HEK293 (cell line): ENCODE measurements around the gene KCTD2.

Experiments
- IKZF3 ChIP-seq: fragments of 450-650 bp; IDR thresholded peaks from 2 replicates; pipeline ENCODE4 v1.5.0; 2018; ENCODE audit warnings: missing biosample characterization, mild to moderate bottlenecking, missing genetic modification characterization, moderate library complexity
- RBAK ChIP-seq: fragments of 450-650 bp; formaldehyde crosslinking; IDR thresholded peaks from 2 replicates; pipeline ENCODE4 v1.5.1; 2016; ENCODE audit warnings: missing biosample characterization, missing genetic modification characterization
- TCF7L2 ChIP-seq: IDR thresholded peaks from 2 replicates; pipeline ENCODE4 v1.6.1; 2011; ENCODE audit warnings: low read depth, mild to moderate bottlenecking, inconsistent platforms, low read length, moderate library complexity, borderline replicate concordance
- ZBTB20 ChIP-seq: fragments of 450-650 bp; formaldehyde crosslinking; IDR thresholded peaks from 2 replicates; pipeline ENCODE4 v1.5.1; 2016; ENCODE audit warnings: missing biosample characterization, missing genetic modification characterization
- ZFP3 ChIP-seq: fragments of 450-650 bp; formaldehyde crosslinking; IDR thresholded peaks from 2 replicates; pipeline ENCODE4 v1.5.1; 2016; ENCODE audit warnings: low read depth, missing biosample characterization, missing genetic modification characterization
- ZNF114 ChIP-seq: fragments of 450-650 bp; formaldehyde crosslinking; IDR thresholded peaks from 2 replicates; pipeline ENCODE4 v1.5.0; 2017; ENCODE audit warnings: missing biosample characterization, missing genetic modification characterization
- ZNF138 ChIP-seq: fragments of 450-650 bp; formaldehyde crosslinking; IDR thresholded peaks from 2 replicates; pipeline ENCODE4 v1.5.1; 2016; ENCODE audit warnings: missing biosample characterization, missing genetic modification characterization, borderline replicate concordance
- ZNF140 ChIP-seq: fragments of 450-650 bp; formaldehyde crosslinking; IDR thresholded peaks from 2 replicates; pipeline ENCODE4 v1.5.1; 2016; ENCODE audit warnings: missing biosample characterization, missing genetic modification characterization
- ZNF311 ChIP-seq: fragments of 450-650 bp; formaldehyde crosslinking; IDR thresholded peaks from 2 replicates; pipeline ENCODE4 v1.5.1; 2017; ENCODE audit warnings: missing biosample characterization, missing genetic modification characterization, borderline replicate concordance
- ZNF350 ChIP-seq: fragments of 450-650 bp; formaldehyde crosslinking; IDR thresholded peaks from 2 replicates; pipeline ENCODE4 v1.5.0; 2017; ENCODE audit warnings: missing biosample characterization, mild to moderate bottlenecking, missing genetic modification characterization
- ZNF777 ChIP-seq: fragments of 450-650 bp; formaldehyde crosslinking; IDR thresholded peaks from 2 replicates; pipeline ENCODE4 v1.5.1; 2017; ENCODE audit warnings: missing biosample characterization, missing genetic modification characterization, borderline replicate concordance
- TF ChIP-seq, protein P1 (sequence below): fragments of 450-650 bp; formaldehyde crosslinking; IDR thresholded peaks from 2 replicates; pipeline ENCODE4 v1.5.1; 2016; ENCODE audit warnings: missing biosample characterization, missing genetic modification characterization
- TF ChIP-seq, protein P2 (sequence below): fragments of 450-650 bp; formaldehyde crosslinking; IDR thresholded peaks from 2 replicates; pipeline ENCODE4 v1.5.1; 2016; ENCODE audit warnings: missing biosample characterization, missing genetic modification characterization
- TF ChIP-seq, protein P3 (sequence below): fragments of 450-650 bp; IDR thresholded peaks from 2 replicates; pipeline ENCODE4 v1.5.1; 2018; ENCODE audit warnings: missing biosample characterization, mild to moderate bottlenecking, missing genetic modification characterization

DNA sequence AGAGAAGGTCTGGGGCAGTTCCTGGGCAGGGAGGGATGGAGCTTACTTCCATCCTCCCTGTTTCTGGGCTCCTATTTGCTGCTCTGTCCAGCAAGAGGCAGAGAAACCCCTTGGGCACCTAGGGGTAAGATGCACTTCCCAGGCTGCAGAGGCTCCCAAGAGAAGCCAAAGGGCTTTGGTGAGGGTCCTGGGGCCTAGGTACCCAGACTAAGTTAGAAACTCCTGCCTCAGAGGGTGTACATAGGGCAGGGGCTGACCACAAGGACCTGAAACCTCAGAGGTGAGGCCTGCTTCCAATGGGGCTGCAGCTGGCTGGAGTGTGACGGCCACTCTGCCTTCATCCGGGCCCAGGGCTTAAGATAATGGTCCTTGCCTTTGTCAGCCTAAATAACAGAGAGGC lies 61.2 kb downstream of the KCTD2 start:
- TF ChIP-seq ZBTB20 (tag by site-specific recombination) = no peak
- TF ChIP-seq, protein P1, sequence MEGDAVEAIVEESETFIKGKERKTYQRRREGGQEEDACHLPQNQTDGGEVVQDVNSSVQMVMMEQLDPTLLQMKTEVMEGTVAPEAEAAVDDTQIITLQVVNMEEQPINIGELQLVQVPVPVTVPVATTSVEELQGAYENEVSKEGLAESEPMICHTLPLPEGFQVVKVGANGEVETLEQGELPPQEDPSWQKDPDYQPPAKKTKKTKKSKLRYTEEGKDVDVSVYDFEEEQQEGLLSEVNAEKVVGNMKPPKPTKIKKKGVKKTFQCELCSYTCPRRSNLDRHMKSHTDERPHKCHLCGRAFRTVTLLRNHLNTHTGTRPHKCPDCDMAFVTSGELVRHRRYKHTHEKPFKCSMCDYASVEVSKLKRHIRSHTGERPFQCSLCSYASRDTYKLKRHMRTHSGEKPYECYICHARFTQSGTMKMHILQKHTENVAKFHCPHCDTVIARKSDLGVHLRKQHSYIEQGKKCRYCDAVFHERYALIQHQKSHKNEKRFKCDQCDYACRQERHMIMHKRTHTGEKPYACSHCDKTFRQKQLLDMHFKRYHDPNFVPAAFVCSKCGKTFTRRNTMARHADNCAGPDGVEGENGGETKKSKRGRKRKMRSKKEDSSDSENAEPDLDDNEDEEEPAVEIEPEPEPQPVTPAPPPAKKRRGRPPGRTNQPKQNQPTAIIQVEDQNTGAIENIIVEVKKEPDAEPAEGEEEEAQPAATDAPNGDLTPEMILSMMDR (tag by site-specific recombination) = no peak
- TF ChIP-seq, protein P2, sequence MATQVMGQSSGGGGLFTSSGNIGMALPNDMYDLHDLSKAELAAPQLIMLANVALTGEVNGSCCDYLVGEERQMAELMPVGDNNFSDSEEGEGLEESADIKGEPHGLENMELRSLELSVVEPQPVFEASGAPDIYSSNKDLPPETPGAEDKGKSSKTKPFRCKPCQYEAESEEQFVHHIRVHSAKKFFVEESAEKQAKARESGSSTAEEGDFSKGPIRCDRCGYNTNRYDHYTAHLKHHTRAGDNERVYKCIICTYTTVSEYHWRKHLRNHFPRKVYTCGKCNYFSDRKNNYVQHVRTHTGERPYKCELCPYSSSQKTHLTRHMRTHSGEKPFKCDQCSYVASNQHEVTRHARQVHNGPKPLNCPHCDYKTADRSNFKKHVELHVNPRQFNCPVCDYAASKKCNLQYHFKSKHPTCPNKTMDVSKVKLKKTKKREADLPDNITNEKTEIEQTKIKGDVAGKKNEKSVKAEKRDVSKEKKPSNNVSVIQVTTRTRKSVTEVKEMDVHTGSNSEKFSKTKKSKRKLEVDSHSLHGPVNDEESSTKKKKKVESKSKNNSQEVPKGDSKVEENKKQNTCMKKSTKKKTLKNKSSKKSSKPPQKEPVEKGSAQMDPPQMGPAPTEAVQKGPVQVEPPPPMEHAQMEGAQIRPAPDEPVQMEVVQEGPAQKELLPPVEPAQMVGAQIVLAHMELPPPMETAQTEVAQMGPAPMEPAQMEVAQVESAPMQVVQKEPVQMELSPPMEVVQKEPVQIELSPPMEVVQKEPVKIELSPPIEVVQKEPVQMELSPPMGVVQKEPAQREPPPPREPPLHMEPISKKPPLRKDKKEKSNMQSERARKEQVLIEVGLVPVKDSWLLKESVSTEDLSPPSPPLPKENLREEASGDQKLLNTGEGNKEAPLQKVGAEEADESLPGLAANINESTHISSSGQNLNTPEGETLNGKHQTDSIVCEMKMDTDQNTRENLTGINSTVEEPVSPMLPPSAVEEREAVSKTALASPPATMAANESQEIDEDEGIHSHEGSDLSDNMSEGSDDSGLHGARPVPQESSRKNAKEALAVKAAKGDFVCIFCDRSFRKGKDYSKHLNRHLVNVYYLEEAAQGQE (tag by site-specific recombination) = no peak
- no peak for TF ChIP-seq RBAK (tag by site-specific recombination)
- no peak for TF ChIP-seq ZFP3
- no peak for TF ChIP-seq ZNF777 (tag by site-specific recombination)
- TF ChIP-seq ZNF350 (tag by site-specific recombination) = no peak
- TF ChIP-seq ZNF311 (tag by site-specific recombination) = no peak
- no peak for TF ChIP-seq IKZF3
- TF ChIP-seq, protein P3, sequence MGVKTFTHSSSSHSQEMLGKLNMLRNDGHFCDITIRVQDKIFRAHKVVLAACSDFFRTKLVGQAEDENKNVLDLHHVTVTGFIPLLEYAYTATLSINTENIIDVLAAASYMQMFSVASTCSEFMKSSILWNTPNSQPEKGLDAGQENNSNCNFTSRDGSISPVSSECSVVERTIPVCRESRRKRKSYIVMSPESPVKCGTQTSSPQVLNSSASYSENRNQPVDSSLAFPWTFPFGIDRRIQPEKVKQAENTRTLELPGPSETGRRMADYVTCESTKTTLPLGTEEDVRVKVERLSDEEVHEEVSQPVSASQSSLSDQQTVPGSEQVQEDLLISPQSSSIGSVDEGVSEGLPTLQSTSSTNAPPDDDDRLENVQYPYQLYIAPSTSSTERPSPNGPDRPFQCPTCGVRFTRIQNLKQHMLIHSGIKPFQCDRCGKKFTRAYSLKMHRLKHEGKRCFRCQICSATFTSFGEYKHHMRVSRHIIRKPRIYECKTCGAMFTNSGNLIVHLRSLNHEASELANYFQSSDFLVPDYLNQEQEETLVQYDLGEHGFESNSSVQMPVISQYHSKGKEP = no peak
- no peak for TF ChIP-seq ZNF114 (tag by site-specific recombination)
- TF ChIP-seq ZNF138 (tag by site-specific recombination) = no peak
- TF ChIP-seq ZNF140 (tag by site-specific recombination) = no peak
- TF ChIP-seq TCF7L2 = no peak
